Epithelial cell of esophagus (primary cell): ENCODE data around the gene IMPA2.

Experiments
- DNase-seq: peaks from one replicate; pipeline ENCODE4 v3.0.0; 2010; ENCODE audit warnings: low read depth
- H3K4me3 ChIP-seq: 2 replicates; pipeline ENCODE4 v1.5.1; 2011; ENCODE audit warnings: mild to moderate bottlenecking, low read length, control low read depth
- CTCF ChIP-seq: IDR thresholded peaks from 2 replicates; pipeline ENCODE4 v1.5.1; 2011; ENCODE audit warnings: low read depth, mild to moderate bottlenecking, low read length, control low read depth, inconsistent platforms; ENCODE audit not compliant: insufficient read depth; ENCODE audit errors: missing control alignments

IMPA2 gene

GRCh38 chr18:12049978-12050811, 68.9 kb downstream of the IMPA2 start:
- DNase-seq, result no peak
- no peak for TF ChIP-seq CTCF
- H3K4me3 ChIP-seq, result no peak overlapping the region

- no peak for TF ChIP-seq CTCF
- H3K4me3 ChIP-seq, result no peak overlapping the region
- no peak for DNase-seq
Measured at GRCh38 chr18:12052866-12053265, 71.6 kb downstream of the IMPA2 start.

GRCh38 chr18:12053289-12053688, 72.0 kb downstream of the IMPA2 start:
- no peak overlapping the region for H3K4me3 ChIP-seq
- no peak for TF ChIP-seq CTCF
- DNase-seq, result no peak

- no peak for DNase-seq
Measured at GRCh38 chr18:12056034-12056883, 75.0 kb downstream of the IMPA2 start.

GRCh38 chr18:12056884-12057402, 75.6 kb downstream of the IMPA2 start:
- DNase-seq, result no peak
- no peak for TF ChIP-seq CTCF
- no peak overlapping the region for H3K4me3 ChIP-seq

More at GRCh38 chr18:12056034-12056883, 75.0 kb downstream of the IMPA2 start:
- TF ChIP-seq CTCF, result no peak
- H3K4me3 ChIP-seq, result no peak overlapping the region

GRCh38 chr18:12057419-12058039, 76.2 kb downstream of the IMPA2 start:
- no peak for TF ChIP-seq CTCF
- no peak for DNase-seq
- no peak overlapping the region for H3K4me3 ChIP-seq
